PC-3 (cell line): ENCODE data around the gene PAPPA. TPM values are rescaled to one million over a fixed set of nuclear protein-coding genes. Genes with fewer than 3 reads are reported as not detected.

ENCODE experiments used
- ATAC-seq: fragments of 200-7000 bp; cut with Tn5 transposase; 2 replicates; pipeline ENCODE4 v1.9.1; 2020; ENCODE audit warnings: mild to moderate bottlenecking, moderate library complexity
- BruUV-seq: library from RNA; stranded (reverse); fragments of 400-500 nt; replicated peaks from 2 replicates; lab custom pipeline; 2021; lab: Mats Ljungman, UMichigan
- CTCF ChIA-PET: fragments of 300-600 bp; sonication (Branson Sonifier 250); formaldehyde crosslinking; loops from one replicate; lab custom pipeline; 2022; ENCODE audit warnings: antibody characterized with exemption; lab: Charles Lee
- POLR2A ChIA-PET: fragments of 300-600 bp; sonication (Branson Sonifier 250); formaldehyde crosslinking; loops from one replicate; lab custom pipeline; 2022; ENCODE audit warnings: antibody characterized with exemption; ENCODE audit not compliant: unreplicated experiment; lab: Charles Lee
- DNase-seq: peaks from one replicate; pipeline ENCODE4 v3.0.0-alpha.2; 2015
- H2AFZ ChIP-seq: fragments of 300-600 bp; sonication (generic); 2 replicates; pipeline ENCODE4 v1.6.0; 2016; ENCODE audit warnings: antibody characterized with exemption, low read length
- H3F3A ChIP-seq: fragments of 300-600 bp; sonication (generic); one replicate; pipeline ENCODE4 v1.6.0; 2017; ENCODE audit warnings: antibody characterized with exemption, low read length, control low read depth, mild to moderate bottlenecking; ENCODE audit not compliant: unreplicated experiment
- H3K27ac ChIP-seq: fragments of 300-600 bp; sonication (generic); 2 replicates; pipeline ENCODE4 v1.5.1; 2016; ENCODE audit warnings: mild to moderate bottlenecking, low read length
- H3K27me3 ChIP-seq: fragments of 300-600 bp; sonication (generic); 2 replicates; pipeline ENCODE4 v1.6.1; 2016; ENCODE audit warnings: low read length, mixed read lengths
- H3K36me3 ChIP-seq: fragments of 300-600 bp; sonication (generic); 2 replicates; pipeline ENCODE4 v1.6.1; 2016; ENCODE audit warnings: low read depth, mixed run types, low read length, mixed read lengths
- H3K4me1 ChIP-seq: fragments of 300-600 bp; sonication (generic); 2 replicates; pipeline ENCODE4 v1.5.1; 2016; ENCODE audit warnings: low read length; ENCODE audit not compliant: insufficient read depth
- H3K4me2 ChIP-seq: fragments of 300-600 bp; sonication (generic); 2 replicates; pipeline ENCODE4 v1.6.0; 2016; ENCODE audit warnings: low read length
- H3K4me3 ChIP-seq: fragments of 300-600 bp; sonication (generic); 2 replicates; pipeline ENCODE4 v1.5.1; 2016; ENCODE audit warnings: mild to moderate bottlenecking, low read length, mixed read lengths
- H3K79me2 ChIP-seq: fragments of 300-600 bp; sonication (generic); 2 replicates; pipeline ENCODE4 v1.6.1; 2017; ENCODE audit warnings: low read length, mixed read lengths
- H3K9ac ChIP-seq: fragments of 300-600 bp; sonication (generic); 2 replicates; pipeline ENCODE4 v1.6.0; 2016; ENCODE audit warnings: mild to moderate bottlenecking, low read length
- H3K9me2 ChIP-seq: fragments of 300-600 bp; sonication (generic); replicated peaks from 2 replicates; pipeline ENCODE4 v1.6.1; 2016; ENCODE audit warnings: mixed run types, low read length, mixed read lengths
- H3K9me3 ChIP-seq: fragments of 300-600 bp; sonication (generic); 2 replicates; pipeline ENCODE4 v1.6.1; 2016; ENCODE audit warnings: low read length, mixed read lengths
- H4K20me1 ChIP-seq: fragments of 300-600 bp; sonication (generic); 2 replicates; pipeline ENCODE4 v1.6.1; 2016; ENCODE audit warnings: low read length, mixed read lengths
- EZH2 ChIP-seq: fragments of 300-600 bp; sonication (generic); IDR thresholded peaks from one replicate; pipeline ENCODE4 v1.6.1; 2017; ENCODE audit warnings: antibody characterized with exemption, mild to moderate bottlenecking, low read length; ENCODE audit not compliant: unreplicated experiment
- EZH2phosphoT487 ChIP-seq: fragments of 300-600 bp; sonication (generic); IDR thresholded peaks from 2 replicates; pipeline ENCODE4 v1.6.1; 2018; ENCODE audit warnings: mild to moderate bottlenecking, antibody characterized with exemption, low read length, borderline replicate concordance
- intact Hi-C: fragments of 100-400 bp; cut with micrococcal nuclease; formaldehyde crosslinking; loops from 2 replicates; pipeline ENCODE4 v1.9.0; 2023
- total RNA-seq: library from RNA; depleted of rRNA; stranded (reverse); fragments of >200 nt; gene quantifications from 2 replicates; pipeline ENCODE4 v1.2.3, GENCODE V29; 2014
- TF ChIP-seq, protein P1 (sequence below): fragments of 300-600 bp; sonication (generic); conservative IDR thresholded peaks from 2 replicates; pipeline ENCODE4 v1.5.1; 2017; ENCODE audit warnings: antibody characterized with exemption, low read depth, mild to moderate bottlenecking, low read length

The PAPPA gene
- total RNA-seq, 1 experiment from 2014 or later: not detected

DNA sequence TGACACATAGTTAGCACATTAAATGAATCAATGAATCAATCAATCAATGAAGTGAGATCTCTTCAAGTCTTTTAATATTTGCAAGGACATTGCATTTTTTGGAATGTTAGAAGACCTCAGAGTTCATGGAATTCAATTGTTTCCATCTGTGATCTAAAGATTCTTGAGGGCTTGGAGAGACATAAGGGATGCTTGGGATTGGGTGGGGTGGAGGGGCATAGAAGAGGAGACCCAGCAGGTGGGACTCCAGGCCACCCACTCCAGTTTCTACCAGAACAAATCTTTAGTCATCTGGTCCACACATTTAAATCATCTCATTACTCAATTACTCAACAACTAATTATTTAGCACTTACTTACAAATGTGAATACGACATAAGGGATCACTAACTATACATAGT lies 282.5 kb downstream of the PAPPA start:
- Histone ChIP-seq H3K27ac (no peak overlapping the region), H2AFZ (no peak overlapping the region), H3K36me3 (no peaks in the 10 kb centered on the region), H3K4me1 (no peaks in the 10 kb centered on the region), H3K9me2 (no peaks in the 10 kb centered on the region), H3K9me3 (no peaks in the 10 kb centered on the region), H3K9ac (no peak overlapping the region), H4K20me1 (no peaks in the 10 kb centered on the region), H3F3A (no peaks in the 10 kb centered on the region), H3K79me2 (no peaks in the 10 kb centered on the region), H3K4me3 (no peak overlapping the region), H3K27me3 (no peaks in the 10 kb centered on the region), H3K4me2 (no peak overlapping the region)
- BruUV-seq: no TSS peak
- ATAC-seq (no peak), DNase-seq (no peak)
- ChIA-PET POLR2A (no interaction called here), CTCF (no interaction called here)
- no peak for TF ChIP-seq EZH2phosphoT487
- TF ChIP-seq EZH2: no peak
- TF ChIP-seq, protein P1, sequence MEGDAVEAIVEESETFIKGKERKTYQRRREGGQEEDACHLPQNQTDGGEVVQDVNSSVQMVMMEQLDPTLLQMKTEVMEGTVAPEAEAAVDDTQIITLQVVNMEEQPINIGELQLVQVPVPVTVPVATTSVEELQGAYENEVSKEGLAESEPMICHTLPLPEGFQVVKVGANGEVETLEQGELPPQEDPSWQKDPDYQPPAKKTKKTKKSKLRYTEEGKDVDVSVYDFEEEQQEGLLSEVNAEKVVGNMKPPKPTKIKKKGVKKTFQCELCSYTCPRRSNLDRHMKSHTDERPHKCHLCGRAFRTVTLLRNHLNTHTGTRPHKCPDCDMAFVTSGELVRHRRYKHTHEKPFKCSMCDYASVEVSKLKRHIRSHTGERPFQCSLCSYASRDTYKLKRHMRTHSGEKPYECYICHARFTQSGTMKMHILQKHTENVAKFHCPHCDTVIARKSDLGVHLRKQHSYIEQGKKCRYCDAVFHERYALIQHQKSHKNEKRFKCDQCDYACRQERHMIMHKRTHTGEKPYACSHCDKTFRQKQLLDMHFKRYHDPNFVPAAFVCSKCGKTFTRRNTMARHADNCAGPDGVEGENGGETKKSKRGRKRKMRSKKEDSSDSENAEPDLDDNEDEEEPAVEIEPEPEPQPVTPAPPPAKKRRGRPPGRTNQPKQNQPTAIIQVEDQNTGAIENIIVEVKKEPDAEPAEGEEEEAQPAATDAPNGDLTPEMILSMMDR: no peak
- intact Hi-C loops: no loop called here

DNA sequence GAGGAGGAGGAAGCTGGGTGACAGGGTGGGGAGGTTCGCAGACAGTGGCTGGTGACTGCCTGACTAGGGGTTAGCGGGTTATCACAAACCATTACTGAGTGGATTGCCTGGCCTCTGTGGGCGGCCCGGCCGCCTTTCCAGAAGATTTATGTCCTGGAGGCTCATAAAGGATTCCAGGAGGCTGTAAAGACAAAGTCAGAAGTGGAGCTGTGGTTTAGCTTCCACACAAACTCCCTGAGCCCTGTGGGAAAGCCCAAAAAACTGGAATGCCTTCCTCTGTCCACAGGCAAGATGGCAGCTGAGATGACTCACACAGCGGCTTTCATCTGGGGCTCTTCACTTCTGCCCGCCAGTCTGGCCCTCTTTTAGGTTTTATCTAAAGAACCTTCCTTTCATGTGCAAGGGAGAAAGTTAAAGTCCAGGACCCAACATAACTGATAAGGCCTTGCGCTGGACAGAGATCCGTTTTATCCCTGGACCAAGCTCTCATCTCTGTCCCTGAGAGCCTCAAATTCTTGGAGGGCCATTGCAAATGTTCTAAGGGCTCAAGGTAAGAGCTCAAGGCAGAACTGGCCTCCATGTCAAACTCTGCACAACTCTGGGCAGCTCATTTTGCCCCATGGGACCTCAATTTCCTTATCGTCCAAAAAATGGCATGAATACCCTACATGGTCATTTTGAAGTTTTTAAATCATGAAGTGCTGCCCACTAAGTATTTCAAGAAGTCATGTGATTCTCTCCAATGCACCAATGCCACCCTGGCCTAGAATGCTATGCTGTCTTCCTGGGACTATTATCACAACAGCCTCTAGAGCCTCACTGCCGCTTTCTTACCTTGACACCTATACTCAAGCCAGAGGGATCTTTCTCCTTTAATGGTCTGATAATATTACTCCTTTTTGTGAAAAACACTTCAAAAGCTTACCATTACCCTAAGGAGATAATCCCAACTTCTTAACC lies 284.1 kb downstream of the PAPPA start:
- H3K4me3 ChIP-seq: no peak overlapping the region
- ChIA-PET CTCF (no interaction called here), POLR2A (no interaction called here)
- H3K4me2 ChIP-seq: no peak overlapping the region
- no peaks in the 10 kb centered on the region for H3K9me3 ChIP-seq
- intact Hi-C loops: no loop called here
- H3K79me2 ChIP-seq: no peaks in the 10 kb centered on the region
- H2AFZ ChIP-seq: no peak overlapping the region
- no peak for ATAC-seq
- H3K4me1 ChIP-seq: no peaks in the 10 kb centered on the region
- H3K27me3 ChIP-seq: no peaks in the 10 kb centered on the region
- no peaks in the 10 kb centered on the region for H4K20me1 ChIP-seq
- H3K9ac ChIP-seq: no peak overlapping the region
- H3F3A ChIP-seq: no peaks in the 10 kb centered on the region
- TF ChIP-seq, protein P1: no peak
- TF ChIP-seq EZH2phosphoT487: no peak
- TF ChIP-seq EZH2: no peak
- H3K27ac ChIP-seq: no peak overlapping the region
- H3K36me3 ChIP-seq: no peaks in the 10 kb centered on the region
- BruUV-seq: no TSS peak
- no peak for DNase-seq
- no peaks in the 10 kb centered on the region for H3K9me2 ChIP-seq

DNA sequence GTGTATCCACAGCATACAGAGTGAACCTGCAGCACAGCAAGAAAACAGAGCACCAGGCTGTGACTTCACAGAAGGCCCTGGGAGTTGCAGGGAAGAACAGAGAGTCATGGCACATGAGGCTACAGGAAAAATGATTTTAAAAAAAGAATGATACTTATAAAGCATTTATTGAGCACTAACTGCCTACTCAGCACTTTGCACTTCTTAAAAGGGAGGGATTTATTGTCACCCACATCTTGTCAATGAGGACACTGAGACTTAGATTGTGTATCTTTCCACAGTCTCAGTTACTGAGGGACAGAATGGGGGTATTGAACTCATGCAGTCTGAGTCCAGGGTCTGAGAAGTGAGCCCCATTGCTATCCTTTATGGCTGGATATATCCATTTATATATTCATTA lies 288.9 kb downstream of the PAPPA start:
- no peaks in the 10 kb centered on the region for H3K79me2 ChIP-seq
- no peak overlapping the region for H2AFZ ChIP-seq
- H3K36me3 ChIP-seq: no peaks in the 10 kb centered on the region
- H3K9me3 ChIP-seq: no peaks in the 10 kb centered on the region
- H3F3A ChIP-seq: no peaks in the 10 kb centered on the region
- TF ChIP-seq, protein P1: no peak
- TF ChIP-seq EZH2phosphoT487: no peak
- no peak for TF ChIP-seq EZH2
- H3K27me3 ChIP-seq: no peaks in the 10 kb centered on the region
- H3K4me2 ChIP-seq: no peak overlapping the region
- no peak overlapping the region for H3K27ac ChIP-seq
- H3K9me2 ChIP-seq: no peaks in the 10 kb centered on the region
- H3K4me3 ChIP-seq: no peak overlapping the region
- H3K4me1 ChIP-seq: no peaks in the 10 kb centered on the region
- no peak overlapping the region for H3K9ac ChIP-seq
- CTCF ChIA-PET: no interaction called here
- intact Hi-C loops: no loop called here
- DNase-seq (no peak), ATAC-seq (no peak)
- H4K20me1 ChIP-seq: no peaks in the 10 kb centered on the region
- no TSS peak for BruUV-seq
- POLR2A ChIA-PET: no interaction called here
